ENCODE measurements around the gene TUBA4B. TPM values are rescaled to one million over a fixed set of nuclear protein-coding genes. Genes with fewer than 3 reads are reported as not detected.

The TUBA4B gene
- total and polyA plus RNA-seq, 7 experiments from 2014 or later, result not detected

GRCh38 chr2:219229305-219230058 lies 23.6 kb upstream of the TUBA4B start, which contains the start of the genes ANKZF1 and ATG9A:
Gene ANKZF1, plus strand, starts transcription at chr2:219229806. Its CDS starts 452 bp downstream, at chr2:219230258.
Gene ATG9A, minus strand, starts transcription at chr2:219229636. Its CDS starts 1,612 bp downstream, at chr2:219228024.
- intact Hi-C loops (cut with micrococcal nuclease), result loop anchor here (1.0 to 5.0 kb wide), 14 partner anchors 10 to 661 kb away; partner anchors contain the start of genes DNAJB2 (in 2 of the 2), GLB1L (in 2 of the 2), NHEJ1 (in 2 of the 2) and STK16 (in 2 of the 2)
- Mint-ChIP-seq H3K36me3 (peaks cover 20 to 43% (median 37%) of the 10 kb centered on the region in 5 donors), H3K4me1 (peaks cover 33 to 83% (median 69%) of the 10 kb centered on the region in 7 donors), H3K27me3 (no peaks in the 10 kb centered on the region), H3K9me3 (peaks cover 0 to 4% (median 0%) of the 10 kb centered on the region in 11 donors), H3K4me3 (peak within 1 kb of the TSS; percentile 94 to 100 (median 98)), H3K27ac (peak within 1 kb of the TSS; percentile 96 to 100 (median 96))
- H3K36me3 ChIP-seq (ENCODE audit: control insufficient read depth in 2 of 3, insufficient read depth in 3 of 3, low read length in 3 of 3), result peaks cover 26 to 58% (median 27%) of the 10 kb centered on the region in 3 experiments
- ChIA-PET POLR2A (interaction anchor here (0.6 to 21.0 kb wide), 23 partner anchors 10 to 826 kb away, joined by 3 to 575 read pairs (median 4); partner anchors contain the start of genes ABCB6, CNPPD1, DNAJB2 and DNPEP), CTCF (interaction anchor here (0.7 to 3.3 kb wide), 9 partner anchors 10 to 70 kb away, joined by 3 to 14 read pairs (median 4); partner anchors contain the start of genes GLB1L, STK16 and TUBA4A)
- H3K27me3 ChIP-seq (ENCODE audit: control insufficient read depth in 2 of 2, insufficient read depth in 2 of 2, low read length in 2 of 2), result no peaks in the 10 kb centered on the region
- peaks cover 17 to 22% of the 10 kb centered on the region in 2 donors for H3K4me1 ChIP-seq (ENCODE audit: control insufficient read depth in 2 of 2, insufficient read depth in 2 of 2, low read length in 2 of 2)
- peak within 1 kb of the TSS; percentile 80 for H3K4me3 ChIP-seq (ENCODE audit: low read length)
- peak; percentile 92 to 99 (median 99) for DNase-seq
- H3K9me3 ChIP-seq (ENCODE audit: control insufficient read depth in 2 of 3, low read length in 3 of 3), result no peaks in the 10 kb centered on the region
- peak within 1 kb of the TSS; percentile 90 for H3K27ac ChIP-seq (ENCODE audit: low read depth, low read length)
- peak; percentile 98 for ATAC-seq

- peaks cover 0 to 5% (median 0%) of the 10 kb centered on the region in 11 donors for H3K9me3 Mint-ChIP-seq
- DNase-seq, result peak in 2 of 9 donors; percentile 44 to 58
Observed at GRCh38 chr2:219230059-219230540, 22.9 kb upstream of the TUBA4B start.

DNA sequence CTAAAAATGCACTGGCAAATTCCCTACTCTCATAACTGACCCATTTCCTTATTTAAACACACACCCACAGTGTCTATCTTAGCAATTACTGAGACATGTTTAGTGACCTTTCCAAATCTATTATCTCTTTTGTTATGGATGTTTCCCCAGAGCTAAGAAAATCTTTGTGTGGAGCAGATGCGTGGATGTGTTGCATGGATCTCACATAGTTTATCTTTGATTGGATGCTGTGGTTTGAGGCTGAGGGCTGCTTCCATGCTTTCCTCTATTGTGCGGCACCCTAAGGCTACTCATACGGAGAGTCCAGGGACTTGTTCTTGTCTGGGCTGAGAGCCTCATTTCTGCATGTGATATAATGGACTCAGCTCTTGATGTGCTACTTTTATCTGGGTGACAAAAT lies 18.7 kb upstream of the TUBA4B start:
- H3K4me3 ChIP-seq (ENCODE audit: low read length), result no peak overlapping the region
- peaks cover 27 to 61% (median 43%) of the 10 kb centered on the region in 5 donors for H3K36me3 Mint-ChIP-seq
- peaks cover 16 to 59% (median 49%) of the 10 kb centered on the region in 7 donors for H3K4me1 Mint-ChIP-seq
- CTCF ChIA-PET, result interaction anchor here (0.6 to 1.2 kb wide), 2 partner anchors 22 to 61 kb away, joined by 3 to 4 read pairs; no protein-coding TSS in a partner anchor
- H3K27me3 ChIP-seq (ENCODE audit: control insufficient read depth in 2 of 2, insufficient read depth in 2 of 2, low read length in 2 of 2), result no peaks in the 10 kb centered on the region
- H3K9me3 ChIP-seq (ENCODE audit: control insufficient read depth in 2 of 3, low read length in 3 of 3), result no peaks in the 10 kb centered on the region
- peaks cover 0 to 3% (median 0%) of the 10 kb centered on the region in 11 donors for H3K9me3 Mint-ChIP-seq
- H3K27me3 Mint-ChIP-seq, result no peaks in the 10 kb centered on the region
- ATAC-seq (no peak), DNase-seq (no peak)
- H3K4me3 Mint-ChIP-seq, result peak overlapping the region in 2 of 10 donors; percentile 22 to 32
- H3K36me3 ChIP-seq (ENCODE audit: control insufficient read depth in 2 of 3, insufficient read depth in 3 of 3, low read length in 3 of 3), result peaks cover 21 to 72% (median 40%) of the 10 kb centered on the region in 3 experiments
- H3K27ac ChIP-seq (ENCODE audit: low read depth, low read length), result no peak overlapping the region
- peaks cover 6 to 8% of the 10 kb centered on the region in 2 donors for H3K4me1 ChIP-seq (ENCODE audit: control insufficient read depth in 2 of 2, insufficient read depth in 2 of 2, low read length in 2 of 2)
- peak overlapping the region in 4 of 9 donors; percentile 25 to 74 (median 48) for H3K27ac Mint-ChIP-seq
- POLR2A ChIA-PET, result interaction anchor here (0.8 to 21.0 kb wide), 3 partner anchors 15 to 75 kb away, joined by 3 to 575 read pairs (median 4); partner anchors contain the start of genes CNPPD1, GLB1L, STK16 and TUBA4A
- intact Hi-C loops (cut with micrococcal nuclease), result no loop called here

More at GRCh38 chr2:219230059-219230540, 22.9 kb upstream of the TUBA4B start:
- Histone ChIP-seq H3K27me3 (ENCODE audit: control insufficient read depth in 2 of 2, insufficient read depth in 2 of 2, low read length in 2 of 2) (no peaks in the 10 kb centered on the region), H3K36me3 (ENCODE audit: control insufficient read depth in 2 of 3, insufficient read depth in 3 of 3, low read length in 3 of 3) (peaks cover 20 to 58% (median 28%) of the 10 kb centered on the region in 3 experiments), H3K27ac (ENCODE audit: low read depth, low read length) (peak overlapping the region; percentile 90), H3K4me1 (ENCODE audit: control insufficient read depth in 2 of 2, insufficient read depth in 2 of 2, low read length in 2 of 2) (peaks cover 17 to 22% of the 10 kb centered on the region in 2 donors), H3K9me3 (ENCODE audit: control insufficient read depth in 2 of 3, low read length in 3 of 3) (no peaks in the 10 kb centered on the region), H3K4me3 (ENCODE audit: low read length) (peak overlapping the region; percentile 80)
- no peak for ATAC-seq
- ChIA-PET CTCF (interaction anchor here (0.7 to 3.3 kb wide), 8 partner anchors 9 to 71 kb away, joined by 3 to 14 read pairs (median 4); partner anchors contain the start of genes GLB1L, STK16 and TUBA4A), POLR2A (interaction anchor here (0.7 to 21.0 kb wide), 18 partner anchors 9 to 158 kb away, joined by 3 to 575 read pairs (median 7); partner anchors contain the start of genes ABCB6, CNPPD1, DNAJB2 and GLB1L)
- Mint-ChIP-seq H3K27me3 (no peaks in the 10 kb centered on the region), H3K4me3 (peak overlapping the region; percentile 94 to 100 (median 98)), H3K4me1 (peaks cover 34 to 84% (median 71%) of the 10 kb centered on the region in 7 donors), H3K36me3 (peaks cover 22 to 42% (median 35%) of the 10 kb centered on the region in 5 donors), H3K27ac (peak overlapping the region; percentile 96 to 100 (median 96))
- intact Hi-C loops (cut with micrococcal nuclease), result no loop called here

- H3K9me3 ChIP-seq (ENCODE audit: control insufficient read depth in 2 of 3, low read length in 3 of 3), result no peaks in the 10 kb centered on the region
- Mint-ChIP-seq H3K27ac (peak overlapping the region; percentile 11 to 85 (median 59)), H3K4me3 (peak overlapping the region; percentile 45 to 81 (median 66)), H3K9me3 (peaks cover 0 to 9% (median 0%) of the 10 kb centered on the region in 11 donors), H3K4me1 (peaks cover 14 to 53% (median 43%) of the 10 kb centered on the region in 7 donors), H3K27me3 (peaks cover 0 to 2% (median 0%) of the 10 kb centered on the region in 5 donors), H3K36me3 (peaks cover 0 to 21% (median 6%) of the 10 kb centered on the region in 5 donors)
- no peaks in the 10 kb centered on the region for H3K27me3 ChIP-seq (ENCODE audit: control insufficient read depth in 2 of 2, insufficient read depth in 2 of 2, low read length in 2 of 2)
- H3K4me1 ChIP-seq (ENCODE audit: control insufficient read depth in 2 of 2, insufficient read depth in 2 of 2, low read length in 2 of 2), result peaks cover 32 to 34% of the 10 kb centered on the region in 2 donors
- intact Hi-C loops (cut with micrococcal nuclease), result no loop called here
- no peak for DNase-seq
- ChIA-PET CTCF (no interaction called here), POLR2A (interaction anchor here (1.4 to 21.0 kb wide), 3 partner anchors 6 to 19 kb away, joined by 3 to 575 read pairs (median 575); partner anchors contain the start of genes ANKZF1, ATG9A, GLB1L and STK16)
- H3K27ac ChIP-seq (ENCODE audit: low read depth, low read length), result no peak overlapping the region
- peak; percentile 15 for ATAC-seq
- peaks cover 0 to 12% (median 3%) of the 10 kb centered on the region in 3 experiments for H3K36me3 ChIP-seq (ENCODE audit: control insufficient read depth in 2 of 3, insufficient read depth in 3 of 3, low read length in 3 of 3)
- no peak overlapping the region for H3K4me3 ChIP-seq (ENCODE audit: low read length)
Observed at GRCh38 chr2:219243291-219243761, 9.7 kb upstream of the TUBA4B start.

DNA sequence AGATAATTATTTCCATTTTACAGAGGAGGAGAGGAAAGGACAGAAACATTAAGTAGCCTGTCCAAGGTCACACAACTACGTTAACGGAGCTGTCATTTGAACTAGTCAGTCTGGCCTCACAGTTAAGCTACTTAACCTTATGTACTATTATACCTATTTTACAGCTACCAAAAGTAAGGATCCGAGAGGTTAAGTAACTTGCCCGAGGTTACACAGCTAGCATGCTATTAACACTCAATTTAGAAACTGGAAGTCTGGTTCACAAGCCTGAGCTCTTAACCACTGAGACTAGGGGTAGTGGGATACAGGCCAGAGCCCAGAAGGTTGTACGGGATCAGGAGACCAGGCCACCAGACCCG lies 8.3 kb upstream of the TUBA4B start:
- peaks cover under 1 to 12% (median 4%) of the 10 kb centered on the region in 3 experiments for H3K36me3 ChIP-seq (ENCODE audit: control insufficient read depth in 2 of 3, insufficient read depth in 3 of 3, low read length in 3 of 3)
- no peaks in the 10 kb centered on the region for H3K9me3 ChIP-seq (ENCODE audit: control insufficient read depth in 2 of 3, low read length in 3 of 3)
- peaks cover 21 to 68% (median 54%) of the 10 kb centered on the region in 7 donors for H3K4me1 Mint-ChIP-seq
- peaks cover 0 to 2% (median 0%) of the 10 kb centered on the region in 5 donors for H3K27me3 Mint-ChIP-seq
- DNase-seq, result no peak
- peak overlapping the region; percentile 88 to 99 (median 97) for H3K27ac Mint-ChIP-seq
- H3K9me3 Mint-ChIP-seq, result peaks cover 0 to 9% (median 0%) of the 10 kb centered on the region in 11 donors
- peak overlapping the region; percentile 82 to 100 (median 93) for H3K4me3 Mint-ChIP-seq
- peaks cover 0 to 31% (median 17%) of the 10 kb centered on the region in 5 donors for H3K36me3 Mint-ChIP-seq
- H3K4me3 ChIP-seq (ENCODE audit: low read length), result peak overlapping the region; percentile 92
- H3K27ac ChIP-seq (ENCODE audit: low read depth, low read length), result peak overlapping the region; percentile 89
- ChIA-PET CTCF (interaction anchor here (0.9 to 2.4 kb wide), 7 partner anchors 10 to 50 kb away, joined by 3 to 15 read pairs (median 4); partner anchors contain the start of genes ANKZF1, ATG9A, TUBA4A and TUBA4B), POLR2A (interaction anchor here (0.9 to 21.0 kb wide), 16 partner anchors 5 to 147 kb away, joined by 3 to 575 read pairs (median 8); partner anchors contain the start of genes ABCB6, ANKZF1, ATG9A and CNPPD1)
- no peaks in the 10 kb centered on the region for H3K27me3 ChIP-seq (ENCODE audit: control insufficient read depth in 2 of 2, insufficient read depth in 2 of 2, low read length in 2 of 2)
- peaks cover 46 to 47% of the 10 kb centered on the region in 2 donors for H3K4me1 ChIP-seq (ENCODE audit: control insufficient read depth in 2 of 2, insufficient read depth in 2 of 2, low read length in 2 of 2)
- intact Hi-C loops (cut with micrococcal nuclease), result loop anchor here (1.0 to 5.0 kb wide), 12 partner anchors 9 to 1027 kb away; partner anchors contain the start of genes ANKZF1 (in 2 of the 2), ATG9A (in 2 of the 2), STK11IP (in 2 of the 2) and TUBA4A (in 2 of the 2)
- ATAC-seq, result no peak
